Right atrium auricular region (tissue), 2 donors: ENCODE measurements around the gene EFHB. TPM values are rescaled to one million over a fixed set of nuclear protein-coding genes. Genes with fewer than 3 reads are reported as not detected.

Experiments used
- DNase-seq: peaks from one replicate; pipeline ENCODE4 v3.0.0-alpha.2; 2019; ENCODE audit warnings: low spot score
- H3K27ac ChIP-seq, 2 donors: fragments of 200-600 bp; sonication (generic); 1 replicate in 1 of 2; 2 replicates in 1 of 2; pipeline ENCODE4 v1.5.1; 2016 to 2019
- H3K27me3 ChIP-seq, 2 donors: fragments of 200-600 bp; sonication (generic); one replicate each; pipeline versions ENCODE4 v1.5.1 to v1.6.0; 2017 to 2019
- H3K36me3 ChIP-seq: fragments of 200-600 bp; sonication (generic); one replicate; pipeline ENCODE4 v1.5.1; 2016
- H3K4me1 ChIP-seq, 2 donors: fragments of 200-600 bp; sonication (generic); one replicate each; pipeline versions ENCODE4 v1.5.1 to v1.6.0; 2017 to 2019
- H3K4me3 ChIP-seq, 2 donors: fragments of 200-600 bp; sonication (generic); 1 replicate in 1 of 2; 2 replicates in 1 of 2; pipeline ENCODE4 v1.5.1; 2017 to 2019; ENCODE audit warnings: mild to moderate bottlenecking in 1 of 2, moderate library complexity in 1 of 2
- H3K9me3 ChIP-seq, 2 donors: fragments of 200-600 bp; sonication (generic); one replicate each; pipeline ENCODE4 v1.5.1; 2019
- CTCF ChIP-seq, 2 donors: fragments of 200-600 bp; sonication (generic); IDR thresholded peaks; one replicate each; pipeline ENCODE4 v1.5.1; 2019; ENCODE audit warnings: antibody characterized with exemption in 2 of 2
- total RNA-seq, 2 donors: library from RNA; depleted of rRNA; stranded (reverse); fragments of >200 nt; gene quantifications; one replicate each; pipeline ENCODE4 v1.1.0, GENCODE V29; 2016

The EFHB gene
- total RNA-seq, 2 donors from 2014 or later = 0.51 TPM; not detected in 1

- Histone ChIP-seq H3K4me1 (no peaks in the 10 kb centered on the region), H3K9me3 (no peaks in the 10 kb centered on the region), H3K4me3 (no peak overlapping the region), H3K27ac (no peak overlapping the region), H3K36me3 (no peaks in the 10 kb centered on the region), H3K27me3 (no peaks in the 10 kb centered on the region)
- TF ChIP-seq CTCF (IDR thresholded peaks at IDR 0.05) = no peak
- DNase-seq = no peak
These were observed 6.6 kb upstream of the EFHB start for GRCh38 chr3:19940643-19941042.

GRCh38 chr3:19938295-19938627 lies 4.2 kb upstream of the EFHB start:
- TF ChIP-seq CTCF (IDR thresholded peaks at IDR 0.05) = no peak
- no peaks in the 10 kb centered on the region for H3K36me3 ChIP-seq

GRCh38 chr3:19937459-19938294 lies 3.7 kb upstream of the EFHB start:
- no peak for TF ChIP-seq CTCF (IDR thresholded peaks at IDR 0.05)
- H3K4me1 ChIP-seq = no peaks in the 10 kb centered on the region
- no peaks in the 10 kb centered on the region for H3K9me3 ChIP-seq
- H3K27ac ChIP-seq = no peak overlapping the region
- DNase-seq = no peak
- no peaks in the 10 kb centered on the region for H3K27me3 ChIP-seq
- no peak overlapping the region for H3K4me3 ChIP-seq
- no peaks in the 10 kb centered on the region for H3K36me3 ChIP-seq

More at GRCh38 chr3:19938295-19938627, 4.2 kb upstream of the EFHB start:
- H3K4me1 ChIP-seq = no peaks in the 10 kb centered on the region
- H3K9me3 ChIP-seq = no peaks in the 10 kb centered on the region
- H3K27ac ChIP-seq = no peak overlapping the region
- no peak overlapping the region for H3K4me3 ChIP-seq
- DNase-seq = no peak
- no peaks in the 10 kb centered on the region for H3K27me3 ChIP-seq

- DNase-seq = no peak
- H3K27me3 ChIP-seq = no peaks in the 10 kb centered on the region
- no peaks in the 10 kb centered on the region for H3K4me1 ChIP-seq
- H3K36me3 ChIP-seq = no peaks in the 10 kb centered on the region
- TF ChIP-seq CTCF (IDR thresholded peaks at IDR 0.05) = no peak
- H3K9me3 ChIP-seq = no peaks in the 10 kb centered on the region
- no peak overlapping the region for H3K27ac ChIP-seq
- no peak overlapping the region for H3K4me3 ChIP-seq
These were observed 1.6 kb downstream of the EFHB start for GRCh38 chr3:19932422-19932821.

- H3K27ac ChIP-seq = no peak overlapping the region
- H3K9me3 ChIP-seq = no peaks in the 10 kb centered on the region
- TF ChIP-seq CTCF (IDR thresholded peaks at IDR 0.05) = no peak
- H3K27me3 ChIP-seq = no peaks in the 10 kb centered on the region
- H3K36me3 ChIP-seq = no peaks in the 10 kb centered on the region
- H3K4me1 ChIP-seq = no peaks in the 10 kb centered on the region
- DNase-seq = no peak
- no peak overlapping the region for H3K4me3 ChIP-seq
These were observed 2.2 kb downstream of the EFHB start for GRCh38 chr3:19931767-19932188.
